Neuronal stem cell (in vitro differentiated cells): Measurements from ENCODE around the gene FAM193A.
"Not testable (repeated sequence)": the region's sequence is repeated elsewhere in the genome, so short reads cannot be mapped to it uniquely, and the experiment has no call there.

Source experiments
- DNase-seq: peaks from one replicate; pipeline ENCODE4 v3.0.0-alpha.2; 2013; ENCODE audit warnings: low spot score
- H2AFZ ChIP-seq: one replicate; pipeline ENCODE4 v1.6.1; 2013; ENCODE audit warnings: mild to moderate bottlenecking, low read length, inconsistent platforms
- H2AK5ac ChIP-seq: 2 replicates; pipeline ENCODE4 v1.6.1; 2013; ENCODE audit warnings: low read depth, mild to moderate bottlenecking, inconsistent platforms, low read length, moderate library complexity, mixed read lengths
- H2BK120ac ChIP-seq: 2 replicates; pipeline ENCODE4 v1.6.1; 2013; ENCODE audit warnings: low read depth, mild to moderate bottlenecking, inconsistent platforms, low read length, moderate library complexity, mixed read lengths
- H2BK12ac ChIP-seq: one replicate; pipeline ENCODE4 v1.6.1; 2013; ENCODE audit warnings: low read length, inconsistent platforms
- H2BK15ac ChIP-seq: 2 replicates; pipeline ENCODE4 v1.6.1; 2013; ENCODE audit warnings: mild to moderate bottlenecking, low read length, inconsistent platforms, mixed read lengths
- H2BK5ac ChIP-seq: one replicate; pipeline ENCODE4 v1.6.1; 2013; ENCODE audit warnings: inconsistent platforms, mild to moderate bottlenecking, low read length, moderate library complexity
- H3K14ac ChIP-seq: one replicate; pipeline ENCODE4 v1.6.1; 2013; ENCODE audit warnings: low read length, inconsistent platforms
- H3K18ac ChIP-seq: 2 replicates; pipeline ENCODE4 v1.6.1; 2013; ENCODE audit warnings: low read length, inconsistent platforms
- H3K23ac ChIP-seq: 2 replicates; pipeline ENCODE4 v1.6.1; 2013; ENCODE audit warnings: low read depth, mild to moderate bottlenecking, mixed read lengths, low read length, inconsistent platforms; ENCODE audit not compliant: poor library complexity
- H3K27ac ChIP-seq: replicated peaks from 3 replicates; pipeline ENCODE4 v1.5.1; 2013; ENCODE audit warnings: low read length, inconsistent platforms
- H3K27me3 ChIP-seq, 3 experiments: 2 replicates each; pipeline ENCODE4 v1.6.1; 2013; ENCODE audit warnings: low read length in 3 of 3, mild to moderate bottlenecking in 2 of 3, inconsistent platforms in 1 of 3, low read depth in 1 of 3, mixed read lengths in 1 of 3, moderate library complexity in 1 of 3; ENCODE audit not compliant: control insufficient read depth in 3 of 3, insufficient read depth in 3 of 3
- H3K36me3 ChIP-seq, 2 donors: replicated peaks in 1 of 2; 2 replicates each; pipeline ENCODE4 v1.6.1; 2013; ENCODE audit warnings: low read length in 2 of 2; ENCODE audit not compliant: control insufficient read depth in 2 of 2, insufficient read depth in 2 of 2
- H3K4ac ChIP-seq: 2 replicates; pipeline ENCODE4 v1.6.1; 2013; ENCODE audit warnings: inconsistent platforms, mild to moderate bottlenecking, low read length, moderate library complexity
- H3K4me1 ChIP-seq, 2 donors: 1 replicate in 1 of 2; 2 replicates in 1 of 2; pipeline ENCODE4 v1.6.1; 2013; ENCODE audit warnings: low read length in 2 of 2, low read depth in 1 of 2; ENCODE audit not compliant: control insufficient read depth in 2 of 2, insufficient read depth in 1 of 2
- H3K4me2 ChIP-seq: one replicate; pipeline ENCODE4 v1.6.1; 2013; ENCODE audit warnings: mild to moderate bottlenecking, low read length, inconsistent platforms; ENCODE audit not compliant: insufficient read depth, poor library complexity, severe bottlenecking
- H3K4me3 ChIP-seq, 2 donors: 2 replicates each; pipeline ENCODE4 v1.5.1; 2013; ENCODE audit warnings: low read length in 2 of 2, mild to moderate bottlenecking in 2 of 2, inconsistent platforms in 1 of 2, moderate library complexity in 1 of 2
- H3K79me1 ChIP-seq: one replicate; pipeline ENCODE4 v1.6.1; 2013; ENCODE audit warnings: low read depth, mild to moderate bottlenecking, inconsistent platforms, low read length, moderate library complexity
- H3K9ac ChIP-seq: one replicate; pipeline ENCODE4 v1.6.1; 2013; ENCODE audit warnings: mild to moderate bottlenecking, low read depth, low read length, inconsistent platforms; ENCODE audit not compliant: poor library complexity
- H3K9me3 ChIP-seq, 2 donors: replicated peaks in 1 of 2; 2 replicates each; pipeline versions ENCODE3 to v1.6.1; 2013; ENCODE audit warnings: low read length in 2 of 2, mild to moderate bottlenecking in 2 of 2, inconsistent platforms in 1 of 2, low read depth in 1 of 2, mixed read lengths in 1 of 2, moderate library complexity in 1 of 2; ENCODE audit not compliant: control insufficient read depth in 2 of 2, insufficient read depth in 1 of 2
- H4K8ac ChIP-seq: one replicate; pipeline ENCODE4 v1.6.1; 2013; ENCODE audit warnings: low read depth, mild to moderate bottlenecking, inconsistent platforms, low read length, moderate library complexity
- H4K91ac ChIP-seq: one replicate; pipeline ENCODE4 v1.6.1; 2013; ENCODE audit warnings: low read length, low read depth, mild to moderate bottlenecking, inconsistent platforms; ENCODE audit not compliant: poor library complexity
- WGBS, 2 donors: extraction: QIAGEN DNeasy Blood & Tissue Kit; methylation state at CpG; one replicate each; pipeline ENCODE4 v1.1.7; 2013; ENCODE audit warnings: missing lambda C conversion rate in 2 of 2, mixed read lengths in 1 of 2; ENCODE audit not compliant: insufficient read length in 2 of 2, insufficient replicate concordance in 1 of 2; ENCODE audit errors: extremely low coverage in 2 of 2; 5-methylcytosine and 5-hydroxymethylcytosine counted together

The FAM193A gene

DNA sequence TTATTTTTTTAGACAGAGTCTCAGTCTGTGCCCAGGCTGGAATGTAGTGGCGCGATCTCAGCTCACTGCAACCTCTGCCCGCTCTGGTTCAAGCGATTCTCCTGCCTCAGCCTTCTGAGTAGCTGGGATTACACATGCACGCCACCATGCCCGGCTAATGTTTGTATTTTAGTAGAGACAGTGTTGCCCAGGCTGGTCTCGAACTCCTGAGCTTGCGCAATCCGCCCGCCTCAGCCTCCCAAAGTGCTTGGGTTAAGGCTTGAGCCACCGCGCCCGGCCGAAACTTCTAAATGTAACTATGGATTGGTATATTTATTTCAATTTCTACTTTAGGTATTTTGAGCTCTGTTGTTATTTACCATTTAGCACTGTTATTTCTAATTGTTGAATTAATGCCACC, 79.4 kb downstream of the FAM193A start:
- no CpG with 5 or more reads among the region's 14 CpGs for WGBS, 2 donors
- H3K18ac ChIP-seq, result no peak overlapping the region

DNA sequence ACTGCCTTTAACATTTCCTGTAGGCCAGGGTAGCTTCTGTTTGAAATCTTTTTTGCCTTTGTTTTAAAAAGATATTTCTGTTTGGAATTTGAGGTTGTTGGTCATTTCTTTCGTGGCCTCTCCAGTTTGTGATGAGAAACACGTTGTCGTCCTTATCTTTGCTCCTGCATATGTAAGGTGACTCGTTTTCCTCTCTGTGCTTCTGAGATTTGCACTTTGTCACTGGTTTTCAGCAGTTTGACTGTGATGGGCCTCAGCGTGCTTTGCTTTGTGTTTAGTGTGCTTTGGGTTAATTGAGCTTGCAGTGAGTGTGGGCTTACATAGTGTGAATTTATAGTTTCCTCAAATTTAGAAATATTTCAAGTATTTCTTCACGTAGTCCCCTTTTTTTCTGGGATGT, 81.5 kb downstream of the FAM193A start:
- Histone ChIP-seq H3K4me2 (no peak overlapping the region), H3K9ac (no peak overlapping the region), H4K8ac (no peak overlapping the region), H2BK5ac (no peak overlapping the region), H3K27me3 (no peaks in the 10 kb centered on the region), H3K14ac (no peak overlapping the region), H2AFZ (no peak overlapping the region), H3K18ac (no peak overlapping the region), H2BK15ac (no peak overlapping the region), H3K9me3 (no peaks in the 10 kb centered on the region), H3K27ac (peak overlapping the region; percentile 53), H3K36me3 (no peaks in the 10 kb centered on the region), H3K4me1 (peaks cover 0 to 25% of the 10 kb centered on the region in 2 donors), H3K4ac (no peak overlapping the region), H2BK120ac (no peak overlapping the region), H2BK12ac (no peak overlapping the region), H3K4me3 (no peak overlapping the region), H4K91ac (no peak overlapping the region), H3K23ac (no peak overlapping the region), H2AK5ac (no peak overlapping the region), H3K79me1 (peaks cover 4% of the 10 kb centered on the region)
- WGBS, 2 donors, result no CpG with 5 or more reads among the region's 6 CpGs
- DNase-seq, result no peak

More for the DNA sequence above, 79.4 kb downstream of the FAM193A start:
- no peak overlapping the region for H3K23ac ChIP-seq
- no peaks in the 10 kb centered on the region for H3K9me3 ChIP-seq
- H2BK120ac ChIP-seq, result no peak overlapping the region
- no peak overlapping the region for H3K4me3 ChIP-seq
- no peak overlapping the region for H3K4me2 ChIP-seq
- no peaks in the 10 kb centered on the region for H3K36me3 ChIP-seq
- no peak for DNase-seq
- H3K4ac ChIP-seq, result no peak overlapping the region
- H2BK15ac ChIP-seq, result no peak overlapping the region
- H3K4me1 ChIP-seq, result peaks cover 0 to 11% of the 10 kb centered on the region in 2 donors
- H4K91ac ChIP-seq, result no peak overlapping the region
- no peak overlapping the region for H4K8ac ChIP-seq
- no peak overlapping the region for H2BK12ac ChIP-seq
- peaks cover 4% of the 10 kb centered on the region for H3K79me1 ChIP-seq
- no peak overlapping the region for H3K9ac ChIP-seq
- H2AFZ ChIP-seq, result no peak overlapping the region
- no peak overlapping the region for H2BK5ac ChIP-seq
- no peaks in the 10 kb centered on the region for H3K27me3 ChIP-seq
- H3K14ac ChIP-seq, result no peak overlapping the region
- H3K27ac ChIP-seq, result no peak overlapping the region
- H2AK5ac ChIP-seq, result no peak overlapping the region

DNA sequence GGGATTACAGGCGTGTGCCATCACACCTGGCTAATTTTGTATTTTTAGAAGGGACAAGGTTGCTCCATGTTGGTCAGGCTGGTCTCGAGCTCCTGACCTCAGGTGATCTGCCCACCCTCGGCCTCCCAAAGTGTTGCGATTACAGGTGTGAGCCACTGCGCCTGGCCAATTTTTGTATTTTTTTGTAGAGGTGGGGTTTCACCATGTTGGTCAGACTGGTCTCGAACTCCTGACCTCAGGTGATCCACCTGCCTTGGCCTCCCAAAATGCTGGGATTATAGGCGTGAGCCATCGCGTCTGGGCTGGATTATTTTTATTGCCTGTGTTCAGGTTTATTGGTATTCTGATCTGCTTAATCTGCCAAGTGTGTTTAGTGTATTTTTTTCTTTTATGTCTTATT, 82.3 kb downstream of the FAM193A start:
- not testable (repeated sequence) for H4K91ac ChIP-seq, H2BK15ac ChIP-seq, H3K4ac ChIP-seq, H3K27me3 ChIP-seq, H3K27ac ChIP-seq, H2BK12ac ChIP-seq, H3K9ac ChIP-seq, H3K23ac ChIP-seq, DNase-seq, H3K18ac ChIP-seq, H4K8ac ChIP-seq, H3K9me3 ChIP-seq, H3K4me3 ChIP-seq, H3K36me3 ChIP-seq, H2BK120ac ChIP-seq, H2AK5ac ChIP-seq, H2AFZ ChIP-seq, H3K79me1 ChIP-seq, H3K4me2 ChIP-seq, H2BK5ac ChIP-seq, H3K14ac ChIP-seq
- peaks cover 0 to 25% of the 10 kb centered on the region in 2 donors for H3K4me1 ChIP-seq
- no CpG with 5 or more reads among the region's 9 CpGs for WGBS, 2 donors

DNA sequence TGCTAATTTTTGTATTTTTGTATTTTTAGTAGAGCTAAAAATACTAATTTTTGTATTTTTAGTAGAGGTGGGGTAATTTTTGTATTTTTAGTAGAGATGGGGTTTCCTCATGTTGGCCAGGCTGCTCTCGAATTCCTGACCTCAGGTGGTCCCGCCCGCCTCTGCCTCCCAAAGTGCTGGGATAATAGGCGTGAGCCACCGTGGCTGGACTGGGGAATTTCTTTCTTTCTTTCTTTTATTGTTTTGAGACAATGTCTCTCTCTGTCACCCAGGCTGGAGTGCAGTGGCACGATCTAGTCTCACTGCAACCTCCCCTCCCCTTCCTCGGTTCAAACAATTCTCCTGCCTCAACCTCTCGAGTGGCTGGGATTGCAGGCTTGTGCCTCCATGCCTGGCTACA, 83.0 kb downstream of the FAM193A start:
- Histone ChIP-seq H3K9me3 (no peaks in the 10 kb centered on the region), H4K8ac (no peak overlapping the region), H3K14ac (no peak overlapping the region), H3K4me2 (no peak overlapping the region), H3K18ac (peak overlapping the region; percentile 1), H2AK5ac (no peak overlapping the region), H3K4me3 (no peak overlapping the region), H3K36me3 (no peaks in the 10 kb centered on the region), H3K23ac (no peak overlapping the region), H3K27me3 (no peaks in the 10 kb centered on the region), H3K4me1 (peaks cover 0 to 25% of the 10 kb centered on the region in 2 donors), H2BK120ac (no peak overlapping the region), H3K4ac (no peak overlapping the region), H3K79me1 (peaks cover 7% of the 10 kb centered on the region), H3K9ac (no peak overlapping the region), H2BK5ac (no peak overlapping the region), H2AFZ (no peak overlapping the region), H4K91ac (no peak overlapping the region), H3K27ac (peak overlapping the region; percentile 71), H2BK12ac (no peak overlapping the region), H2BK15ac (no peak overlapping the region)
- DNase-seq, result no peak
- WGBS, 2 donors, result no CpG with 5 or more reads among the region's 8 CpGs
